ENCODE results near the gene FAM50A.

Gene FAM50A

DNA sequence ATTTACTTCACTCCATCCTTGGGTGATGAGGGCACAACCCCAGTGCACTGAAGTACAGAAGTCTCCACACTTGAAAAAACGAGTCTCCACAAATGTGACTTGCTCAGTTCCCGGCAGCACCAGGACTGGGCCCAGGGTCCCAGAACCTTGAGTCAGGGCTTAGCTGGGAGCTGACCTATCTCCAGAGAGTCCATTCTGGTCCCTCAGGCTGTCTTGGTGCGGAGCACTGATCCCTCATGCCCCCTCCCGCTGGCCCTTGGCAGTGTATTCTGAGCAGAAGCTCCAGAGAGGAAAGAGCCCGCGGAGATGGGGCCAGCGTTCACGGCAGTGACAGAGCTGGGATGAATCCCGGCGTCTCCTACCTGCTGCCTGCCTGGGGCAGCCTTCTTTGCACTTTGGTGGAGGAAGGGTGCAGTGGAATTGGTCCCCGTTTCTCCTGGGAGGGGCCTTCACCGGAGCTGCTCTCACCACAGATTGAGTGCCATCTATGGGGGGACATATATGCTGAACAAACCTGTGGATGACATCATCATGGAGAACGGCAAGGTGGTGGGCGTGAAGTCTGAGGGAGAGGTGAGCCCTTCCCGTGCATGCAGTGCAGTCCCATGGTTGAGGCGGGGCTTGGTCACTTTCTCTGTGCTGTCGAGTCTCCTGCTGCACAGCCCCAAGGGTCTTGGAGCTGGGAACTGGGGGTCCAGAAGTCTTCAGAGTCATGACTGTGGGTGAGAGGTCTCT is 3.2 kb upstream of the FAM50A start:
- no peak for DNase-seq

DNA sequence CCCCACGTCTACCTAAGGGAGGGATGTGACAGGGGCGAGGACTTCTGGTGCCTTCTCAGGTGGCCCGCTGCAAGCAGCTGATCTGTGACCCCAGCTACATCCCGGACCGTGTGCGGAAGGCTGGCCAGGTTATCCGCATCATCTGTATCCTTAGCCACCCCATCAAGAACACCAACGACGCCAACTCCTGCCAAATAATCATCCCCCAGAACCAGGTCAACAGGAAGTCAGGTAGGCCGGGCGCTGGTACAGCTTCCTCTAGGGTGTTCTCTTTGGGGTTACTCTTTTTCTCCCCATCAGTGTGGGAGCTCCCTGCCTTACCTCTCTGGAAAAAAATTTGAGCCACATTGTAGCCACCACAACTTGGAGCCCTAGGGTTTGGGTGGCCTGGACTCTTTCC is 2.4 kb upstream of the FAM50A start:
- DNase-seq, result no peak

GRCh38 chrX:154441984-154442707 is 1.8 kb upstream of the FAM50A start:
- DNase-seq, result no peak

- DNase-seq, result no peak
These were observed 446 bp upstream of the FAM50A start for GRCh38 chrX:154443479-154443910.

GRCh38 chrX:154444755-154445246 is 860 bp downstream of the FAM50A start:
- no peak for DNase-seq

DNA sequence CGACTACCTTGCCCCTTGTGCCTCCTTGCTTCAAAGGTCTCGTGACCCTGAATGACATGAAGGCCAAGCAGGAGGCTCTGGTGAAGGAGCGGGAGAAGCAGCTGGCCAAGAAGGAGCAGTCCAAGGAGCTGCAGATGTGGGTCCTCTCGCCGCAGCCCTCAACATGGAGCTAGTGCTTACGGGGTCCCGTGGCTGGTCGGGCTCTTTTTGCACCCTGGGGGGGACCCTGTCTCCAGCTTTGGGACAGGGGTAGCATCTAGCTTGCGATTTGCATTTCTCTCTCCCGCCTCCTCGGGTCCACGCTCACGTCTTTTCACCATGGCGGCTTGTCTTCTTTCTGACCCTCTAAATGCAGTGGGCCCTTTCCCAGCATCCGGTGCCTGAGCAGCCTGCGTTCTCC is 1.8 kb downstream of the FAM50A start:
- no peak for DNase-seq

DNA sequence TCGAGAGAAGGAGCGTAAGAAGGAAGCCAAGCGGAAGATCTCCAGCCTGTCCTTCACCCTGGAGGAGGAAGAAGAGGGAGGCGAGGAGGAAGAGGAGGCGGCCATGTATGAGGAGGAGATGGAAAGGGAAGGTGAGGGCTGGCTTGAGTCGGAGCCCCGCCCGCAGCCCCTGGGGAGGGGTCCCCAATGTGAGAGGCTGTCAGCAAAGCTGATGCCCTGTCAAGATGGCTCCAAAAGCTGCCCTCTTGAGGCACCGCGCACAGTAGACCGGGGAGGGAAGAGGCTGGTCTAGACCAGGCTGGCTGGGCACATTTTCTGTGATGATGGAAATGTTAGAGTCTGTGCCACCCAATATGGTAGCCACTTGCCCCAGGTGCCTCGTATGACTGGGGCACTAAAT is 2.5 kb downstream of the FAM50A start:
- DNase-seq, result no peak

DNA sequence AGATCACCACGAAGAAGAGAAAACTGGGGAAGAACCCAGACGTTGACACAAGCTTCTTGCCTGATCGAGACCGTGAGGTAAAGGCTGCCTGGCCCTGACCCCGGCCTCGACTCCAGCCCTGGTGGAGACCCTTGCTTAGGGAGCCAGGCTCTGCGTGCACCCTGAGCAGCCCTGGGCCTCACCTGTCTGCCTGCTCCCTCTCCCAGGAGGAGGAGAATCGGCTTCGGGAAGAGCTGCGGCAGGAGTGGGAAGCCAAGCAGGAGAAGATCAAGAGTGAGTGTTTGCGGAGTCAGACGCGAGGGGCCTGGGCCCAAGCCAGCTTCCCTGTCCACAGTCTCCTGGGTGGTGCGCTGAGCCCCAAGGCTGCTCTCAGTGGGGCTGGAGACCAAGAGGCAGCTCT is 4.5 kb downstream of the FAM50A start:
- DNase-seq, result no peak

- no peak for DNase-seq
These were observed 5.7 kb downstream of the FAM50A start for GRCh38 chrX:154449618-154450017.

DNA sequence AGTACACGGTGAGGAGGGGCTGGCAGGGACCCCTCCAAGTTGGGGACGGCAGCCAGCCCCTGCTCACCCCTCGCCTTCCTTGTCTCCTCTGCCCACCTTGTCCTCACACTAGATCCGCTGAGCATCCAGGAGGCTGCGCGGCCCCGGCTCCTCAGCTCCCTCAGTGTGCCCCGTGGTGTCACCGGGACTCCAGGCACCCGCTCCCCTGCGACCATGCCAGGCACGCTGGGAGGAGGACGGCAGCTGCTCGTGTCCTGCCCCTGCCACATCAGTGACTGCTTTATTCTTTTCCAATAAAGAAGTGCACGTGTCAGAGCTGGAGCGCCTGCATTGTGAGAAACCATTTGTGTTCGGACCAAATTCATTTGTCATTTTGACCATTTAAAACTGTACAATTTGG is 6.4 kb downstream of the FAM50A start:
- no peak for DNase-seq

DNA sequence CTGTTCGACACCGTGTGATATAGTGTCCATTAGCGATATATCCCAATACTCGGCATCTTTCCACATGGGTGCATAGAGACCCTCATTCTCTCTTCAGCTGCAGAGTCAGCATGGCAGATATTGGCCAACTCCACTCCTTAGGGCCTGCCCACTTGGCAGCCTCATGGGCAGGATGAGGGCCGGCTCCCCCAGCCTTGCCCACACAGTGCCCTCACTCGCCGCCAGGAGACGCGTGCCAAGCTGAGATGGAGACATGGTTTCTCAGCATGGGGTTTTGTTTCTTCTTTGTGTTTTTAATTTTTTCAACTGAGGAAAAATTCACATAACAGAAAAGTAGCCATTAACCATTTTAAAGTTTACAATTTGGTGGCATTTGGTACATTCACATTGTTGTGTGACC is 8.9 kb downstream of the FAM50A start:
- no peak for DNase-seq

DNA sequence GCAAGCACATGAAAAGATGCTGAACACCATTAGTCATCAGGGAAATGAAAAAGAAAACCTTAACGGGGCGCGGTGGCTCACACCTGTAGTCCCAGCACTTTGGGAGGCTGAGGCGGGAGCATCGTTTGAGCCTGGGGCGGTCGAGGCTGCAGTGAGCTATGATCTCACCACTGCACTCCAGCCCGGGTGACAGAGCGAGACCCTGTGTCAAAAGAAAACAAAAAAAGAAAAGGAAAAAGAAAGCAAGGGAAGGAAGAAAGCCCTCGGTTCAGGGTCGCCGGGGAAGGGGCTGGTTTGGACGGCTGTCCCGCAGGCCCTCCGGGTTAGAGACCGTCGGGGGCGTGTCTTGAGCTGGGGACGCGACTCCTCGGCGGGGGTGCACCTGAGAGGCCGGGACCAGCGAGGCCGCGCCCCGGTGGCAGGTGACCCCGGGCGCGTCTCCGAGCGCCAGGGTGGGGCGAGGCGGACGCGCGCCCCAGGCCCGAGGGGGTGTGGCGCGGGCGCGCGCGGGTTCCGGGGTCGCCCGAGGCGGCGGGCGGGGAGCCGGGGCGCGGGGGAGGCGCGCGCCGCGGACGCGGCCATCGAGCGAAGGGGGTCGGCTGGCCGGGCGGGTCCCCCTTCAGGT is 13.7 kb downstream of the FAM50A start:
- no peak for DNase-seq

DNA sequence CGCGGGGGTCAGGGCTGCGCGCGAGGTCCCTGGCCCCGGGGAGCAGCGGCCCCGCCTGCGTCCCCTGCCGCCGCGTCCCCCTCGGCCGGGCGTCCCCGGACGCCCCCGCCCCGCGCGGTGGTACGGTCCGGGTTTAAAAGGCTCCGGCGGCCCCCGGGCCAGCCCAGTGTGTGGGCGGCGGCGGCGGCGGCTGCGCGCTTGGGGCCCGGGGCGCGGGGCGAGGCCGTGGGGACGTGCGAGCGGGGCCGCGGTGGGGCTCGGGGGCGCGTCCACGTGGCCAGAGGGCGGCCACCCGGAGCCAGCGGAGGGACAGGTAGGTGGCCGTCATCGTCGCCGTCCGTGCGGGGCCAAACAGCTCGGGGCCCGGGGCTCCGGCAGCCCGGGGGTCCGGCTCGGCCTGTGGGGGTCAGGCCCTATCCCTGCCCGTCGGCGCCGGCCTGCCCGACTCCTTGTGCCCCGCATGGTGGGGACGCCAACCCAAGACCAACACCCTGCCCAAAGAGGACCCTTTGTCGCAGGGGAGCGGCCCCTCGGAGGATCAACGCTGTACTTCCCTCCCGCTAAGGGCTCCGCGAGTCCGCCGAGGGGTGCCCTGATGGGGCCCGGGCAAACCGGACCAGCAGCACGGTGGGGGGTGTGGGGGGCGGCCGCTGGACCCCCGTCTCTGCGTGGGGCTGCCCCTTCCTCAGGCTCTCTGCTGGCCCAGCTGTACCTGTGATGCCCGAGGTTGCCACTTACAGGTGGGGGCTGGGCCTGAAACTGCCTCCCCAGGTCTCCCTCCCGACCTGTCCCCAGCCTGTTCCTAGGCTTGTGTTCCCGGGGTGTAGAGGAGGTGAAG is 14.4 kb downstream of the FAM50A start, which contains the start of gene PLXNA3:
TSS of gene PLXNA3 (plus strand) at position 166 of the 838 bp plus-strand sequence. CDS start 1,903 bp downstream, outside the sequence.
- DNase-seq, result no peak

- DNase-seq, result no peak
These were observed 15.2 kb downstream of the FAM50A start for GRCh38 chrX:154458954-154459778.

DNA sequence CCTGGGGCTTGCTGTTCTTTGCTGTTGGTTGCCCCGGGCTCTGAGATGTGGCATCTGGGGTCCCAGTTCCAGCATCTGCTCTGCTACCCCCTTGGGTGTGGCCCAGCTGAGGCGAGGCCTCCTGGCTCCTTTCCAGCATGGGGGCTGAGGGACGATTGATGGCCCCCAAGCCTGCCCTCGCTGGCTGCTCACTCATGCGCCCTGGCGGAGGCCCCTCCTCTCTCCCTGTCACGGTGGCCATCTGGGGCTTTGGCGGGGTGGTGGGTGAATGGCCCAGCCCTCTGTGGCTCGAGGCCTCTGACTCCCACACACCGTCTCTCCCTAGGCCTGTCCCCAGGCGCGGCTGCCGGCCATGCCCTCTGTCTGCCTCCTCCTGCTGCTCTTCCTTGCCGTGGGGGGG is 15.9 kb downstream of the FAM50A start:
- no peak for DNase-seq

DNA sequence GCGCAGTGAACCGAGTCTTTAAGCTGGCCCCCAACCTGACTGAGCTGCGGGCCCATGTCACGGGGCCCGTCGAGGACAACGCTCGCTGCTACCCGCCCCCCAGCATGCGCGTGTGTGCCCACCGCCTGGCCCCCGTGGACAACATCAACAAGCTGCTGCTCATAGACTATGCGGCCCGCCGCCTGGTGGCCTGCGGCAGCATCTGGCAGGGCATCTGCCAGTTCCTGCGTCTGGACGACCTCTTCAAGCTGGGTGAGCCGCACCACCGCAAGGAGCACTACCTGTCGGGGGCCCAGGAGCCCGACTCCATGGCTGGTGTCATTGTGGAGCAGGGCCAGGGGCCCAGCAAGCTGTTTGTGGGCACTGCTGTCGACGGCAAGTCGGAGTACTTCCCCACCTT is 16.4 kb downstream of the FAM50A start:
- DNase-seq, result no peak

- DNase-seq, result no peak
These were observed 18.5 kb downstream of the FAM50A start for GRCh38 chrX:154462396-154462795.

GRCh38 chrX:154463611-154464220 is 19.8 kb downstream of the FAM50A start:
- no peak for DNase-seq

DNA sequence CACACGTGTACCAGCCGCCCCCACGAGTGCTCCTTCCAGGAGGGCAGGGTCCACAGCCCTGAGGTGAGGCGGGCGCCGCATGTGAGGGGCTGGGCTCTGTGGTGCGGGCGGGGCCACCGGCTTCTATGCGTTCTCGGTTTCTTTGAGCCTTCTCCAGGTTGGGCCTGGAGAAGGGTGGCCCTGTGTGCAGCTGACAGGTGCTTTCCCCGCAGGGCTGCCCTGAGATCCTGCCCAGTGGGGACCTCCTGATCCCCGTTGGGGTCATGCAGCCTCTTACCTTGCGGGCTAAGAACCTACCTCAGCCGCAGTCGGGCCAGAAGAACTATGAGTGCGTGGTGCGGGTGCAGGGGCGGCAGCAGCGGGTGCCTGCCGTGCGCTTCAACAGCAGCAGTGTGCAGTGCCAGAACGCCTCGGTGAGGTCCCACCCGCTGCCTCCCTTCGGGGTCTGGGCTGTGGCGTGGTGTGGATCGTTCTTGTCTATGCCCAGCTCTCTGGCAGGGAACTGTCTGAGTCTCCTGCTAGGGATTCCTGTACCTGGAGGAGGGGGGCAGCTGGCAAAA is 20.9 kb downstream of the FAM50A start:
- no peak for DNase-seq

- no peak for DNase-seq
These were observed 21.7 kb downstream of the FAM50A start for GRCh38 chrX:154465601-154466000.

DNA sequence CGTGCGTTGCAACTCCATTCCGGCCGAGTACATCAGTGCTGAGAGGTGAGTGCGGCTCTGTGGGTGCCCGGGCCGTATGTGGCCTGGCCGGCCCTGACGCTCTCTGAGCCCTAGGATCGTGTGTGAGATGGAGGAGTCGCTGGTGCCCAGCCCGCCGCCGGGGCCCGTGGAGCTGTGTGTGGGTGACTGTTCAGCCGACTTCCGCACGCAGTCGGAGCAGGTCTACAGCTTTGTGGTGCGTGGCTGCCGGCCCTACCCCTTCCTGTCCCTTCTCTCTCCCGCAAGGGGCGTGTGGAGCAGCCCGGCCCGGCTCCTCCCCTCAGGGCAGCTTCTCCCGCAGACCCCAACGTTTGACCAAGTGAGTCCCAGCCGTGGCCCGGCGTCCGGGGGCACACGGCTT is 22.1 kb downstream of the FAM50A start:
- no peak for DNase-seq
